Stimulated activated CD4-positive, alpha-beta T cell treated with anti-CD3 and anti-CD28 coated beads, Interleukin-4, amount 100 ng/mL, for 24 hours (primary cell): Measurements from ENCODE around the gene ITIH6.
"Not testable (repeated sequence)": the region's sequence is repeated elsewhere in the genome, so short reads cannot be mapped to it uniquely, and the experiment has no call there.

ENCODE experiments used
- DNase-seq: peaks from one replicate; pipeline ENCODE4 v3.0.0-alpha.2; 2020

Gene ITIH6

DNA sequence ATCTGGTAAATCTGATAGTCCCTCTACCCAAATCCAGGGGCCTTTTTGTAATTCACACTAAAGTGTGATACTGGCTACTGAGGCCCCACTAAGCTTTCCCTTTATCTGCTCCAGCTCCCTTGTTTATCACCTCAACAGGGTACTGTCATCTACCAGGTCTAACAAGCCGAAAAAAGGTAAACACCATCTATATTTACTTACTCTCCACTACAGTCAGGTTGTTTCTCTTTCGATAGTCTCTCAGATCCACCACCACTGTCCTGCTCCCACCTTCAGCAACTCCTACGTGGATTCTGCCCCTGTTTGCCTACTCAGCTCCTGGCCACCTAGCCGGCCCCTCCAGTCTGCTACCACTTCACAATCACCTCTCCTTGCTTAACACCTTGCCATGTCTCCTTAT is 3.3 kb downstream of the ITIH6 start:
- no peak for DNase-seq

DNA sequence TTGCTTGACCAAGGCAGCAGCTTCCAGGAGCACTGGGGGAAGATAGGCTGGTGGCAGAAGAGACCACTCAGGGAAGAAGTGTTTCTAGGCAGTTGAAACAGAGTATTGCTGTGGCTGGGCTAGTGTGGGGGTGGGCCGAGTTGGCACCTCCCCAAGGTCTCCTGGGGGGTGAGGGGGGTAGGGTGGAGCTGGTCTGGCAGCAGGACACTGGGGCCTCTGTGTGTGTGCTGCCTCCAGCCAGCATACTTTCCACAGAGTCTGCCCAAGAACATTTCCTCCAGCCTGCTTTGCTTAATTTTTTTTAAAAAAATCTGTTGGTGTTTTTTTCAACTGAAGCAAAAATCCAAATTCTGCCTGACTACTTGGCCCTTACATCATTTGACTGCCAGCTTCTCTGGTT is 4.0 kb downstream of the ITIH6 start:
- no peak for DNase-seq

DNA sequence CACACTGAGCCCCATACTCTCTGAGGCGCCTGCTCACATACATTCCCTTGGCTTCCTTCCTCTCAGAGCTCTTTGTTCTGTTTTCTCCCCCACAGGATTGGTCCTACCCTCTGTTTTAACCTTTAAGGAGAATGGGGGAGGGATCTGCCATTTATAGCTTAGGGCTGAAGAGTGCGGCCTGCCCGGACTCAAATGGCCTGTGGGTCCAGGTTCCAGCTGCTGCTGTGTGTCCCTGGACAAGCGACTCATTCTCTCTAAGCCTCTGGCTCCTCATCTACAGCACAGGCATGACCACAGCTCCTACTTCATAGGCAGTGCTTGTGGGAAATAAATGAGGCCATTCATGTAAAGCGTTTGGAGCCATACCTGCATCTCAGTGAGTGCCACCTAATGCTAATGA is 8.7 kb downstream of the ITIH6 start:
- not testable (repeated sequence) for DNase-seq

DNA sequence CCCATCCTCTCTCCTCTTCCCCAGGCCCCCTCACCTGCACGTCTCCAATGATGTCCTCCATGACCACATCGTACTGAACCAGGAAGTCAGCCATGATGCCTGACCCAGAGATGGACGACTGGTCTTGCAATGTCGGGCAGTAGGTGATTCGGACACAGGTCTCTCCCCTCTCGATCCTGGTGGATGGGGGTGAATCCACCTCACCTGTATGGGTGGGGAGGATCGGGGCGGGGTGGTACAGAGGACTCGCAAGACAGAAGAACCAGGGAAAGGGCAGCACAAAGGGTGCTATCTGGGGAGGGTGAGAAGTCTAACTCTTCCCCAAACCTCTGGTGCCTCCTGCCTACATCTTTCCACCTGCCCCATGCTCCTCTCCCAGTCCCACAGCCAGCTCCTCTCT is 9.6 kb downstream of the ITIH6 start:
- no peak for DNase-seq

DNA sequence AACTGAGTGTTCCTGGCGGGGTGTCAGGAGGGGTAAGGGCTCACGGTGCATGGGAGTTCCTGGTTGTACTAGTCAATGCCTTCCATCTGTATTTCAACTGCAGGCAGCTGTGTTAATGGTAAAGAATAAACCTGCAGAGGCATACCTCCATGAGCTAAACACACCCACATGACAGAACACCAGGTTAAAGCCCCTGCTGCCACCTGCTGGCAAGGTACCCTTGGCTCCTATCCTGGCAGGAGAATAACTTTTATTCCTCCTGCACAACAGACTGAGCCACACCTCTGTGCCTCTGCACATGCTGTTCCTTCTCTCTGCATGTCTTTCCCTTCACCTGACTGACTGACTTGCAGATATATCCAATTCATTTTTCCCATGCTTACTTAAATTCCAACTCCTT is 11.1 kb downstream of the ITIH6 start:
- peak; percentile 30 for DNase-seq

DNA sequence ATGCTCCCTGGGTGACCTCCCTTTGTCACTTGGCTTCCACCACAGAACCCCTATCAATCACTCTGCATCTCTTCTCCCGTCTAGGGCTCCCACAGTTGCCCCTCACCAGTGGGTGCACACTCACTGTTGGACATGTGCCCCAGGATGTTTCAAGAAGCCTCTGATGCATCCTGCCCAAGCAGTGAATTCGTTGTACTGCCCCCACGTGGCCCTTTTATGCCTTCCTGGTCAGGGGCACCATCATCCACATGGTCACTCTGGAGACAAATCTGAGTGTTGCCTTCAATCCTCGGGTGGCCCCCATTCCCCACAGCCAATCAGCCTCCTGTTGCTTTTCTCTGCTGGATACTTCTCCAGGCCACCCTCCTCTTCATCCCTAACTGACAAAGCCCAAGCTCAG is 12.2 kb downstream of the ITIH6 start:
- DNase-seq = no peak

DNA sequence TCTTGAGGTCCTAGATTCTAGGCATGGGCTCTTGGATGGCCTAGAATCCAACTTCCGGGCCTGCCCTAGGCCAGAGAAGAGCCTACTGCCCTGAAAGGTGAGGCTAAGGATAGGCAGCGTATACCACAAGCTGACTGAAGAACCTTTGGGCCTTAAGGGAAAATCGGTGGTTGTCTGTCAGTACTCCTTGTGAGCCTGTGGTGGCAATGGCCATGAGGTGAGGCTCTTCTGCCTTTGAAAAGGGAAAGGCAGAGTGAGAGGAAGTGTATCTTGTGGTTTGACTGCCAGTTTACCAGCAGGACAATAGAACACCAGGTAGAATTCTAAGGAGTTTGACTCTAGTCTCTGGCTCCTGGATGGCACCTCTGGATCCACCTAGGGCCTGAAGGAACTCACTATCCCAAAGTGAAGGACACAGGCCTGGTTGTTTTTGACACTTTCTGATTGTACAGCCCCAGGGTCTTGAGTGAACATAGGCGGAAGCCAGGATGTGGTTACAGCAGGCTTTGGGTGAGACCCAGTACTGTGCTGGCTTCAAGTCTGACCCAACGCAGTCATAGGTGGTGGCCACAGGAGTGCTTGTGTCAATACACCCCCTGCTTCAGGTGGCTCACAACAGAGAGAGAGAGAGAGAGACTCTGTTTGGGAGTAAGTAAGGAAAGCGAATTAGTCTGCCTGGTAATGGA is 20.9 kb downstream of the ITIH6 start:
- DNase-seq = no peak

DNA sequence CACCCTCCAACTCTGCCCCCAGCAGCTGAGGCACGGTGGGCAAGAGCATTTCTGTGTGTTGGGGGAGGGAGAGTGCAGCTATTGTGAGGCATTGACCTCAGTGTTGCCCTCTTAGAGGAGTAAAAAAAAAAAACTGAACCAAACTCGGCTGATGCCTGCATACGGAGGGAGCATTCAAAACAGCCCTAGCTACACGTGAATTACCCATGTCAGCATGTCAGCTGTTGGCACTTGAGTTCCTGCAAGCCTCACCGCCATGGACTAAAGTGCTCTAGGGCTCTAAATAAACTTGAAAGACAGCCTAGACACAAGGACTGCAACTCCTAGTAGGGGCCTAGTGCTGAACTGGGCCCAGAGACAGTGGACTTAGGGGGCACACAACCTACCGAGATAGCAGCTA is 22.0 kb downstream of the ITIH6 start:
- DNase-seq = no peak

DNA sequence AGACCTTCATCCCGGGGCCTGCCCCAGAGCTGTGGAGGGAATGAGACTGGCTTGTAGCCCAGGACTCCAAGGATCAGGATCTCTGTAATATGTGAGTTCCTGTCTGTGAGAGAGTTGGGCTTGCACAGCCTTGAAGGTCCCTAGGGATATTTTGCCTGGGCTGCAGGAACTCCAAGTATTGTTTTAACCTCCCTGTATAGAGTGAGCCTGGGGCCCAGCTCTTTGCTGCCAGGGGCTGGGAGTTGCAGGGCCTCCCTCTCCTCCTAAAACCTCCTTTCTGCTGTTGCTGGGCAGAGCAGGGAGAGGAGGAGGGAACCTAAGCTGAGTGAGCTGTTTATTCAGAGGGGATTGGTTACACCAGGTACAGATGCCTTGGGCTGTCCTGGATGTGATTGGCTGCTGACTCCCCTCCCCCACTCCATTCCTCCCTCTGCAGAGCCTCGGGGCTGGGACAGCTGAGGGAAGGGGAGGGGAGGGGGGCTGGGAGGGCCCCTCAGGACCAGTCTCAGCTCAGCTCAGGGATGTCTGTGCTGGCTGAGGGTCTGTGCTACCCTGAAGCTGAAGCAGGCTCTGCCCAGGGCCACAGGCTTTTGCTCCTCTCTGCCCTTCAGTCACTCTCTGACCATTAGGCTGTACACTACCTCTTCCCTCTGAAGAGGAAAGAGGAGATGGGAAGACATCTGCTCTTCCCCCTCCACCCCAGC is 23.5 kb downstream of the ITIH6 start:
- not testable (repeated sequence) for DNase-seq

DNA sequence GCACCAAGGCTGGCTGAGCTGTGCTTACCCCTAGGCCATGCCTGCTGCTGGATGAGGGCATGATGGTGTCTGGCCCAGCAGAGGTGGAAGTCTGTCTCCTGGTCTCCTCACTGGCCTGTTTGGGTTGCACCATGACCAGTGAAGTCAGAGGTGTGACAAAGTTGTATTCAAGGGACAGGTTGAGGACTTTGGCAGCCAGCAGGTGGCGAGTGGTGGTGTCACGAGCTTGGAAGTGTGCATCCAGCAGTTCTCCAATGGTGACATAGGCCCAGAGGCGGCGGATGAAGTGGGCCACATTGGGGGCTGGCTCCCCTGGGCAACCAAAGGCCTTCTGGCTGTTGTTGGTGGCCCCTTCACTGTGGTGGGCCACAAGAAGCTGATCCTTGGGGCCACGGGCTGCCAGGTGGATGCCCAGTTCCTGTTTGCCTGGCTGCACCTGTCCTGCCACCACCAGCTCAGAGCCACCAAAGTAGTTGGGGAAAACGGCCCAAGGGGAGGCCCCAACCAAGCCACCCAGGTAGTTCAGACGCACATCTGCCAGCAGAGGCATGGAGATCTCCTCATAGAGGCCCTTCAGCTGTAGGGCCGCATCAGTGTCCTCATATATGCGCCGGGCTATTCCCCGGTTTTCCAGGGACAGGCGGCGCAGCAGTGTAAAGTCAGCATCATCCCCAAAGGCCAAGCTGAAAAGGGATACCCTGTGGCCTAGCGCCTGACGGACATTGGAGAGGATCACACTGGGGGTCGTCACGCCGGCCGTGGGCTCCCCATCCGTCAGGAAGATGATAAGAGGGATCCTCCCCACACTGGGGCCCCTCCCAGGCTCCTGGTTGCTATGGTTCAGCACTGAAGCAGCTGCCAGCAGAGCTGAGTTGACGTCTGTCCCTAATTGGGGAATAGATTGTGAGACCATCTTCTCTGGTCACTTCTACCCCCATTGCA is 39.7 kb downstream of the ITIH6 start:
- DNase-seq = no peak

DNA sequence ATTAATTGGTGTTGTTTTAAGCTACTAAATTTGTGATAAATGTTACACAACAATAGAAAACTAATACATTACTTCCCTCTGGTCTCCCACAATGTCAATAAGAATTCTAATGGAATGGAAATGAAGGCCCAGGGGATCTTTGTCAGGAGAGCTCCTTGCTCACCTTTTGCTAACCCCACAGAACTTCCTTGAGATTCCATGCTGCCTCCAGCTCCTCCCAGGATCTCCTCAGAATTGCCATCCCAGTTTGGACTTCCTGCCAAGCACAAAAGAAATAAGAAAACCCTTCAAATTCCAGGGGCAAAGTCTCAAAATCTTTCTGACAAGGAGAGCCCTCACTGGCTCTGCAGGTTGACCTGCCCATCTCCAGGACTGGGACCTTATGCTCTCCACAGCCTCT is 43.2 kb downstream of the ITIH6 start:
- no peak for DNase-seq

DNA sequence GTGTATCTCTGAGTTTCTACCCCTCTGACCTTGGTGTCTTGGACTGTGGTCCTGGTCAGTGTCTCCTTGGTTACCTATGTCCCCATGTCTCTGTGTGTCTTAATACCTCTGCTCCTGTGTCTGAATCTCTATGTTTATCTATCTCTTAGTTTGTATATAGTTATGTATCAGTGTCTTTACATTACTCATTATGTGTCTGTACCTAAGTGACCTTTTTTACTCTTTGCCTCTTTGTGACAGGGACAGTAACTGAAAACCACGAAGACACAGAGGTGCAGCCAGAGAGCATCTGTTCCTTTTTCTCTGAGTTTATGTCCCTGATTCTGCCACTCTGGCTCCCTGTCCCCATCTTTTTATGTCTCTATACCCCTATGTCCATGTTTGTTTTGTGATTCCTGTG is 49.4 kb downstream of the ITIH6 start:
- DNase-seq = no peak

DNA sequence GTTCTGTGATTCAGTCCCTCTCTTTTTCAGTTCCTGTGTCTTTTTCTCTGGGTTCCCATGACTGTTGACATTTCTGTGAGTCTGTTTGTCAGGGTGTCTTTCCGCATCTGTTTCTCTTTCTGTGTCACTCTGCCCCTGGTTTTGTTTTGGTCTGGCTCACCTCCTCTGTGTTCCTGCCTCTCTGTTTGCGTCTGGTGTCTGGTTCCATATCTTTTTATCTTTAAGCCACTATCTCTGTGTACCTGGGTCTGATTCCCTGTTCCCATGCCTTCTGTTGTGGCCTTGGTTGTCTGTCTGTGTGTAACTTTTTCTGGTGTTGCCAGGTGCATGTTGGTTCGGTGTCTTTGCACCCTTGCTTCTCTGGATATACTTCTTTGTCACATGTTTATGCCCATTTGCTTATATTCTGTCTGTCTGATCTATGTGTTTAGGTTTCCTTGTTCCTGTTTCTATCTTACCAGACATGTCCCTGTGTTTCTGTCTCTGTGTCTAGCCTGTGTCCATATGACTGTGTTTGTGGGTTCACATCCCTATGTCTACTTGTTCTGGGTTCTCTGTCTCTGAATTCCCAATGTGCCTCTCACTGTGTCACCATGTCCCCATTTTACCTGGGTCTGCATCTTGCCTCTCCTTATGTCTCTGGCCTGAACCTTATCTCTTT is 50.2 kb downstream of the ITIH6 start:
- no peak for DNase-seq

DNA sequence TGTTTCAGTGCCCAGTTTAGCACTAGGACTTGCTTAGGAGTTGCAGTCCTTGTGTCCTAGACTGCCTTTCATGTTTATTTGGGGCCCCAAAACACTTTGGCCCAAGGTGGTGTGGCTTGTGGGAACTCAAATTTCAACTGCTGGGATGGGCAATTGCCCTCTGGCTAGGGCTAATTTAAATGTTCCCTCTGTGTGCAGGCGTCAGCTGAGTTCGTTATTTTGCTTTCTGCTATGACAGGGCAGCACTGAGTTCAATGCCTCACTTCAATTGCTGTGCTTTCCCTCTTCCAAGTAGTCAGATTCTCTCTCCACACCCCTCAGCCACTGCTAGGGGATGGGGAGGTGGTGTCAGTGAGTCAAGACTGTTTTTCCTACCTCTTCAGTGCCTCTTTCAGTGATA is 51.1 kb downstream of the ITIH6 start:
- DNase-seq = no peak

DNA sequence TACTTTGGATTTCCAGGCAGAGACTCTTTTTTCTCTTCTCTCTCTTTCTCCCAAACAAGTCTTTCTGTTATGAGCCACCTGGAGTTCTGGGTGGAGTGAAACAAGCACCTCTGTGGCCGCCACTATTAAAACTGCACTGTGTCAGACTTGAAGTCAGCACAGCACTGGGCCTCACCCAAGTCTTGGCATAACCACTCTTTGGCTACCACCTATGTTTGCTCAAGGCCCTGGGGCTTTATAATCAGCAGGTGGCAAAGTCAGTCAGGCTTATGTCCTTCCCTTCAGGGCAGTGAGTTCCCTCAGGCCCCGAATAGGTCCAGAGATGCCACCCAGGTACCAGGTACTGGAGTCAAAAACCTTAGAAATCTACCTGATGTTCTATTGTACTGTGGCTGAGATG is 52.4 kb downstream of the ITIH6 start:
- no peak for DNase-seq

DNA sequence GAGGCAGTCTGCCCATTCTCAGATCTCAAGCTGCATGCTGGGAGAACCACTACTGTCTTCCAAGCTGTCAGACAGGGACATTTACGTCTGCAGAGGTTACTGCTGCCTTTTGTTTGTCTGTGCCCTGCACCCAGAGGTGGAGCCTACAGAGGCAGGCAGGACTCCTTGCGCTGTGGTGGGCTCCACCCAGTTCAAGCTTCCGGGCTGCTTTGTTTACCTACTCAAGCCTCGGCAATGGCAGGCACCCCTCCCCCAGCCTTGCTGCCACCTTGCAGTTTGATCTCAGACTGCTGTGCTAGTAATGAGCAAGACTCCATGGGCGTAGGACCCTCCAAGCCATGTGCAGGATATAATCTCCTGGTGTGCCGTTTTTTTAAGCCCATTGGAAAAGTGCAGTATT is 59.5 kb downstream of the ITIH6 start:
- DNase-seq = not testable (repeated sequence)

DNA sequence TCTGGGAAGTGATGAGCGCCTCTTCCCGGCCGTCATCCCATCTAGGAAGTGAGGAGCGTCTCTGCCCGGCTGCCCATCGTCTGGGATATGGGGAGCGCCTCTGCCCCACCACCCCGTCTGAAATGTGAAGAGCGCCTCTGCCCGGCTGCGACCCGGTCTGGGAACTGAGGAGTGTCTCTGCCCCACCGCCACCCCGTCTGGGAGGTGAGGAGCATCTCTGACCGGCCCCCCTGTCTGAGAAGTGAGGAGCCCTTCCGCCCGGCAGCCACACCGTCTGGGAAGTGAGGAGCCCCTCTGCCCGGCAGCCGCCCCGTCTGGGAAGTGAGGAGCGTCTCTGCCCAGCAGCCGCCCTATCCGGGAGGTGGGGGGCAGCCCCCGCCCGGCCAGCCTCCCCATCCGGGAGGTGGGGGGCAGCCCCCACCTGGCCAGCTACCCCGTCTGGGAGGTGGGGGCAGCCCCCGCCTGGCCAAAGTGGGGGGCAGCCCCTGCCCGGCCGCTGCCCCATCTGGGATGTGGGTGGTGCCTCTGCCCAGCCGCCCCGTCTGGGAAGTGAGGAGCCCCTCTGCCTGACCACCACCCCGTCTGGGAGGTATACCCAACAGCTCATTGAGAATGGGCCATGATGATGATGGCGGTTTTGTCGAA is 61.6 kb downstream of the ITIH6 start:
- DNase-seq = not testable (repeated sequence)

DNA sequence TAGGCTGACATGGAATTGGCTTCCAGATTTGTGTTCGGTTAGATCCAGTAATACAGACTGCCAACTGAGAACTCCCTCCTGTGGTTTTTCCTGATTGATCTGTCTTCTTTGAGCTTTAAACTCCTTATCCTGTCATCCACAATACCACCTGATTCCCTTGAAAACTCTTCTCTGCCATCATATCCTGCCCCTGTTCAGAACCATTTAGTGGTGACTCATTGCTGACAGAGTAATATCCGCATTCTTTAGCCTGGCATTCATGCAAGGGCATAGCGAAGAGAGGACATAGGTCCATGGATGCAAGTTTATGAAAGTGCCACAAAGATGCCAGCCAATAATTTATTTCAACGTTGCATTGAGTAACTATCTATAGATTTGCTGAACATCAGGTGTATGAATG is 76.6 kb downstream of the ITIH6 start:
- no peak for DNase-seq

DNA sequence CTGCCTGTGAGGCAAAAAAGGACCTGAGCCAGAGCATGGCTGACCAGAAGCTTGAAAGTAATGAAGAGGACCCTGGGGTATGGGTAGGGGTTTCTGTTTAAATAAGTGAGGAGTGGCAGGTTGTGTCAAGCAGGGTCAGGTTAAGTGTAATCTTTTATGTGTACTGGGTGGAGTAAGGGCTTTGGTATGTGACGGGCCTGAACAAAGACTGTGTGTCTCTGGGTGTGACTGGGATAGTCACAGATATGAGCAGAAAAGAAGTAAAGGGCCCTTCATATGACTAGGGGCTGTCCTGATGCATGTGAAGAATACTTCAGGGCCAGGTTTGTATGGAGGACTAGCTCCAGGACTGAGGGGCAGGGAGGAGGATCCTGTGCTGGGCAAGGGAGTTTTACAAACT is 82.4 kb downstream of the ITIH6 start:
- DNase-seq = no peak

DNA sequence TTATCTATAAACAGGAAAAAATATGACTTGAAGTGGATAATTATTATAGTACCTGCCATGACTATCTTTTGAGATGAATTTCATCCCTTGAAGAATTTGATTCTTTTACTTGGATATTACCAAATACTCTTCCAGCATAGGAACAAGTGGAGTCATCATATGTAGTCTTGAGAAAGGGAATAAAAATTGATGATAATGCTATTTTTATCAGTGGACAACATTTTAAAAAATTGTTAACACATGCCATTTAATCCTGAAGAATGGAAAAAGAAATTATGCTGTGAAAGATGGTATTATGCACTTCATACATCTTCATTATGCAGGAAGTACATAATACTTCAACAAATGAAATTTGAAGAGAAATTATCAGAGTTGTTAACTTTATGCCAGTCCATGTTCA is 83.6 kb downstream of the ITIH6 start:
- DNase-seq = no peak

DNA sequence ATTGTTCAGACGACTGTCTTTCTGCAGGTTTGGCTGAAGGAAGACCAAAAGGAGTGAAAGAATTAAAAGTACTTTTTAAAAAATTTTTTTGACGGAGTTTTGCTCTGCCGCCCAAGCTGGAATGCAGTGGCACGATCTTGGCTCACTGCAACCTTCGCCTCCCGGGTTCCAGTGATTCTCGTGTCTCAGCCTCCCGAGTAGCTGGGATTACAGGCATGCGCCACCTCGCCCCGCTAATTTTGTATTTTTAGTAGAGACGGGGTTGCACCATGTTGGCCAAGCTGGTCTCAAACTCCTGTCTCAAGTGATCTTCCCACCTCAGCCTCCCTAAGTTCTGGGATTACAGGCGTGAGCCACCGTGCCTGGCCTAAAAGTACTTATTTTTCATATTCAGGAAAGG is 86.3 kb downstream of the ITIH6 start:
- no peak for DNase-seq

DNA sequence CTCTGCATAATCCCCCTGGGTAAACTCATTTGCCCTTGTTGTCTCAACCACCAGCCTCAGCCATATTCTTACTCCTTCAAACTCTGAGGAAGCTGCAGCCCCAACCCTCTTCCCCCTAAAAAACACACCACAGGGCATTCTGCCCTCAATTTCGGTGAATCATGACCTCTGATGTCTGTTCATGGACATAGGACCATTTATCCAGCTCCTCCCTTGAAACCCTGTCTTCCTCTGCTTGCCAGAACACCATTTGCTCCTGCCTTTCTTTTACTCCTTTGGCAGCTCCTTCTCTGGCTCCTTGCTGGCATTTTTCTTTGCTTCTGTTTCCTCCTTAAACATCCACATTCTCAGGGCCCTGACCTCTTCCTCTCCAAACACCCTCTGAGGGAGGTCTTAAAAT is 87.1 kb downstream of the ITIH6 start:
- no peak for DNase-seq

DNA sequence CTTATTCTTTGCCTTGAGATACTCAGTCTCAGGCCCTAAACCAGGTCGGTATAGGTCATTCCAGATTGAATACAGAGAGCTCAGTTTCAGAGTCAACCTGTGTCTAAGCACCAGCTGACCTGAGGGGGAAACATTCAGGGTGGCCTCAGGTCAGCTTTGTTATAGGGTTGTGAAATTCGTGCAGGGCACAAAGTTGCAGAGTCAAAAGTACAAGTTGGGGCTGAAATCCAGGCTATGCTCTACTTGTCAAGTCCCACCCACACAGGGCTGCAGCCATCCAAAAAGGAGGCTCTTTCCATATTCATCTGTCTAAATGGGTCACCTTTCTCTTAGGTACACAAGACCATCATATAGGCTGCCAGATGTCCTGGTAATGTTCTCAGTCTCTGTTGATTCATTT is 89.7 kb downstream of the ITIH6 start:
- no peak for DNase-seq
